OCI-LY7 (cell line): ENCODE data around the gene SYNPO. TPM values are rescaled to one million over a fixed set of nuclear protein-coding genes. Genes with fewer than 3 reads are reported as not detected.

Experiments
- BruUV-seq: library from RNA; stranded (reverse); fragments of 400-500 nt; replicated peaks from 2 replicates; lab custom pipeline; 2021; lab: Mats Ljungman, UMichigan
- CTCF ChIA-PET: fragments of 300-600 bp; sonication (Branson Sonifier 250); formaldehyde crosslinking; loops from one replicate; lab custom pipeline; 2022; ENCODE audit warnings: antibody characterized with exemption; ENCODE audit not compliant: unreplicated experiment; lab: Charles Lee
- POLR2A ChIA-PET: fragments of 300-600 bp; sonication (Branson Sonifier 250); formaldehyde crosslinking; loops from one replicate; lab custom pipeline; 2022; ENCODE audit warnings: antibody characterized with exemption; lab: Charles Lee
- DNase-seq: peaks from one replicate; pipeline ENCODE4 v3.0.0-alpha.2; 2015; ENCODE audit warnings: low spot score
- H2AFZ ChIP-seq: fragments of 200-600 bp; sonication (generic), shearing (Covaris generic); 2 replicates; pipeline ENCODE4 v1.6.1; 2014; ENCODE audit warnings: mild to moderate bottlenecking, antibody characterized with exemption, low read length, moderate library complexity
- H3K27ac ChIP-seq: fragments of 200-600 bp; sonication (generic); 2 replicates; pipeline ENCODE4 v1.5.1; 2014; ENCODE audit warnings: mixed run types, low read depth, mild to moderate bottlenecking, moderate library complexity, low read length, inconsistent platforms; ENCODE audit not compliant: poor library complexity, severe bottlenecking
- H3K36me3 ChIP-seq: fragments of 200-600 bp; sonication (generic); 2 replicates; pipeline ENCODE4 v1.6.1; 2014; ENCODE audit warnings: mild to moderate bottlenecking, antibody characterized with exemption, low read length, moderate library complexity, mixed read lengths; ENCODE audit not compliant: insufficient read depth
- H3K4me1 ChIP-seq: fragments of 200-600 bp; sonication (generic); 2 replicates; pipeline ENCODE4 v1.5.1; 2014; ENCODE audit warnings: mild to moderate bottlenecking, low read length; ENCODE audit not compliant: insufficient read depth, poor library complexity, severe bottlenecking
- H3K4me2 ChIP-seq: fragments of 200-600 bp; sonication (generic); 2 replicates; pipeline ENCODE4 v1.6.1; 2014; ENCODE audit warnings: mild to moderate bottlenecking, low read length
- H3K4me3 ChIP-seq: fragments of 200-600 bp; sonication (generic); 2 replicates; pipeline ENCODE4 v1.5.1; 2014; ENCODE audit warnings: mild to moderate bottlenecking, low read depth, low read length; ENCODE audit not compliant: poor library complexity, severe bottlenecking
- H3K79me2 ChIP-seq: fragments of 200-600 bp; sonication (generic); 2 replicates; pipeline ENCODE4 v1.6.1; 2016; ENCODE audit warnings: low read depth, mild to moderate bottlenecking, low read length, moderate library complexity, mixed read lengths; ENCODE audit not compliant: insufficient read depth
- H3K9me2 ChIP-seq: fragments of 200-600 bp; sonication (generic); 2 replicates; pipeline ENCODE4 v1.6.1; 2016; ENCODE audit warnings: mild to moderate bottlenecking, low read length, mixed read lengths; ENCODE audit not compliant: insufficient read depth
- H3K9me3 ChIP-seq: fragments of 200-600 bp; sonication (generic); 2 replicates; pipeline ENCODE4 v1.6.1; 2014; ENCODE audit warnings: mild to moderate bottlenecking, mixed run types, low read length, mixed read lengths
- H4K20me1 ChIP-seq: fragments of 200-600 bp; sonication (generic); 2 replicates; pipeline ENCODE4 v1.6.1; 2014; ENCODE audit warnings: mild to moderate bottlenecking, antibody characterized with exemption, low read length, moderate library complexity, mixed read lengths; ENCODE audit not compliant: insufficient read depth
- CTCF ChIP-seq: fragments of 200-600 bp; sonication (generic); conservative IDR thresholded peaks from 2 replicates; pipeline ENCODE4 v1.5.1; 2014; ENCODE audit warnings: mild to moderate bottlenecking, antibody characterized with exemption, low read length, moderate library complexity, mixed read lengths
- EZH2phosphoT487 ChIP-seq: fragments of 200-600 bp; sonication (generic); IDR thresholded peaks from 2 replicates; pipeline ENCODE4 v1.6.1; 2018; ENCODE audit warnings: low read depth, borderline replicate concordance, mild to moderate bottlenecking, mixed run types, antibody characterized with exemption, low read length, moderate library complexity, mixed read lengths
- intact Hi-C: fragments of 100-400 bp; cut with micrococcal nuclease; formaldehyde crosslinking; loops from one replicate; pipeline ENCODE4 v1.10.0; 2022; ENCODE audit not compliant: unreplicated experiment
- total RNA-seq, 2 experiments: library from RNA; depleted of rRNA in 1 of 2; stranded (reverse); fragments of >200 nt in 1 of 2; shearing (Covaris generic) in 1 of 2; gene quantifications; 2 replicates each; pipeline ENCODE4 v1.2.3, GENCODE V29; 2014 to 2022

SYNPO gene
- total RNA-seq, 2 experiments from 2014 or later, result 0.08 TPM; not detected in 1

- ChIA-PET POLR2A (interaction anchor here (0.5 to 1.6 kb wide), 3 partner anchors 25 to 101 kb away, joined by 3 to 6 read pairs (median 5); no protein-coding TSS in a partner anchor), CTCF (no interaction called here)
- Histone ChIP-seq H3K36me3 (no peaks in the 10 kb centered on the region), H3K79me2 (no peaks in the 10 kb centered on the region), H3K9me3 (no peaks in the 10 kb centered on the region), H3K9me2 (no peaks in the 10 kb centered on the region), H3K27ac (no peak overlapping the region), H2AFZ (no peak overlapping the region), H4K20me1 (no peaks in the 10 kb centered on the region), H3K4me1 (peaks cover 11% of the 10 kb centered on the region), H3K4me3 (no peak overlapping the region), H3K4me2 (no peak overlapping the region)
- intact Hi-C loops, result no loop called here
- TF ChIP-seq CTCF, result no peak
- no peak for TF ChIP-seq EZH2phosphoT487
- BruUV-seq, result no TSS peak
- DNase-seq, result no peak
Measured at GRCh38 chr5:150658699-150659265, 18.3 kb downstream of the SYNPO start.

DNA sequence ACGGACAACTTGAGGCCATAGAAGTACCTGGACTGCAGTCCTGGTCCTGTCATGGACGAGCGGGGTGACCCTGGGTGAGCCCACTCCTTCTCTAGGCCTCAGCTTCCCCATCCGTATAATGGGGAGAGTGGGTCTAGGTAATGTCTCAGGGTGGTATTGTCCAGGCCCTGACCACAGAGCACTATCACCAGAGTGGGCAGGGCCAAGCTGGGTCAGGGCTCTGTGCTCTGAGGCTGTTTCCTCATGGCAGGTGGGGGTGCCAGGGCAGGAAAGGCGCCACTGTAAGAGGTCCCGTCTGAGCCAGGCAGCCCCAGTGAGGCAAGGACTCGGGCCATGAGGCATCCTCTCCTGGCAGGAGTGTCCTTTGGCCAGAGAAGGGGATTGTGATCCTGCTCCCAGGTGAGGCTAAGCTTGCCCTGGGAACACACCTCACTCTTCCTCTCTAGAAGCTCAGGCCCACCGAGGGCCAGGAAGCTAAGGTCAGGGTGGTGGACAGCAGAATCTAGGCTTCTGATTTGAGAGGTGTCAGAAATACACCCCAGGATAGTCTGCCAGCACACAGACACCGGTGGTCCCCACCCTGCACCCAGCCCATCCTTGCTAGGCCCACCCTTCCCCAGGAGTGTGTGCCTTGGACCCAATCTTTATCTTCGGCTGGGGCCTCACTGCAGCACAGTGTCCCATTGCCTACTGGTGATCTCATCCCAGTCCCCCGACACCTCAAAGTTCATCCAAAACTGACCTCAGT lies 19.1 kb downstream of the SYNPO start:
- ChIA-PET CTCF (no interaction called here), POLR2A (interaction anchor here (1.1 kb wide), 1 partner anchor 31 kb away, joined by 3 read pairs; no protein-coding TSS in a partner anchor)

More for the DNA sequence above, 19.1 kb downstream of the SYNPO start:
- no peak overlapping the region for H3K27ac ChIP-seq
- no peak for TF ChIP-seq CTCF
- no peak for TF ChIP-seq EZH2phosphoT487
- H3K4me1 ChIP-seq, result peaks cover 11% of the 10 kb centered on the region
- no peaks in the 10 kb centered on the region for H3K79me2 ChIP-seq
- BruUV-seq, result no TSS peak
- no peak for DNase-seq
- H4K20me1 ChIP-seq, result no peaks in the 10 kb centered on the region
- no peaks in the 10 kb centered on the region for H3K36me3 ChIP-seq
- intact Hi-C loops, result no loop called here
- no peaks in the 10 kb centered on the region for H3K9me2 ChIP-seq
- H3K9me3 ChIP-seq, result no peaks in the 10 kb centered on the region
- no peak overlapping the region for H2AFZ ChIP-seq
- no peak overlapping the region for H3K4me2 ChIP-seq
- H3K4me3 ChIP-seq, result no peak overlapping the region
